Measurements from ENCODE around the gene ITGB6.

DNA sequence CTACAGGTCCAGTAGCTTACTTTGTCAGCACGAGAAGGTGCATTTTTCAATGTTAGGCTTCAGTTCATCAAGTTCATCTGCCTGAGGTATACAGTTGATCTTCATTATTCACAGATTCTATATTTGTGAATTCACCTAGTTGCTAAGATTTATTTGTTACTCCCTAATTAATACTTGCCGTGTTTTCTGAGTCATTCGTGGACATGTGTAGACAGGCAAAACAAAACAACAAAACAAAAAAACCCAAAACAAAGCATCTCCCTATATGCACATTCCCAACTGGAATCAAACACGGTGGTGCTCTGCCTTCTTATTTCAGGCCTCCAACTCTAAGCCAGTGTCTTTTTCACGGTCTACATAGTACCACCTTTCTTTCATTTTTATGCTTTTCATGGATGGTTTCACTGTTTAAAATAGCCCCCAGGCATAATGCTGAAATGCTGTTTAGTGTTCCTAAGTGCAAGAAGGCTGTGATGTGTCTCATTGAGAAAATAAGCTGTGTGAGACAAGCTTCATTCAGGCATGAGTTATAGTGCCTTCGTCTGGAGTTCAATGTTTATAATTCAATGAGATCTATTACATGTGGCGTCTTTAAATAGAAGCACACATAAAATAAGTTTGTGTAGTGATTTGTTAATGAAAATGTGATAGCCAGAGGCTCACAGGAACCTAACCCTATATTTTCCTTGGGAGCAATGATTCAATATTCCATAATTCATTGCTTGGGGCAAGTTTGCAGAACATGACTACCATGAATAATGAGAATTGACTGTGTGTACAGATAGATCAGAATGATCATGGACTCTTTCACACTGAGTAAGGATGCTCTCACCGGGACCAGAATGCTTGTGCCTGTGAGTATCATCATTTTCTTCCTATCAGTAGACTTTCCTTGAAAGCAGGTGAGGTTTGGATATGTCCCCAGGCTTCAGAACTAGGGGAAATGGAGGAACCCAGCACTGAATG, 24.6 kb downstream of the ITGB6 start:
- TF ChIP-seq NR2F1 (conservative IDR thresholded peaks at IDR 0.05) (no peak), USF1 (IDR thresholded peaks at IDR 0.05; ENCODE audit: borderline replicate concordance, extremely low read length, insufficient read depth, low read depth, low read length) (no peak), GABPA (IDR thresholded peaks at IDR 0.05; ENCODE audit: low read depth) (no peak), NR2C2 (IDR thresholded peaks at IDR 0.05; ENCODE audit: borderline replicate concordance, control insufficient read depth, insufficient read length, low read depth) (no peak), MYC (IDR thresholded peaks at IDR 0.05; ENCODE audit: insufficient read depth, insufficient read length, insufficient replicate concordance, low read length, severe bottlenecking) (no peak), SMC3 (IDR thresholded peaks at IDR 0.05; ENCODE audit: borderline replicate concordance, low read length) (no peak), CREB1 (IDR thresholded peaks at IDR 0.05; ENCODE audit: low read depth) (no peak)
- TF ChIP-seq, protein P1, sequence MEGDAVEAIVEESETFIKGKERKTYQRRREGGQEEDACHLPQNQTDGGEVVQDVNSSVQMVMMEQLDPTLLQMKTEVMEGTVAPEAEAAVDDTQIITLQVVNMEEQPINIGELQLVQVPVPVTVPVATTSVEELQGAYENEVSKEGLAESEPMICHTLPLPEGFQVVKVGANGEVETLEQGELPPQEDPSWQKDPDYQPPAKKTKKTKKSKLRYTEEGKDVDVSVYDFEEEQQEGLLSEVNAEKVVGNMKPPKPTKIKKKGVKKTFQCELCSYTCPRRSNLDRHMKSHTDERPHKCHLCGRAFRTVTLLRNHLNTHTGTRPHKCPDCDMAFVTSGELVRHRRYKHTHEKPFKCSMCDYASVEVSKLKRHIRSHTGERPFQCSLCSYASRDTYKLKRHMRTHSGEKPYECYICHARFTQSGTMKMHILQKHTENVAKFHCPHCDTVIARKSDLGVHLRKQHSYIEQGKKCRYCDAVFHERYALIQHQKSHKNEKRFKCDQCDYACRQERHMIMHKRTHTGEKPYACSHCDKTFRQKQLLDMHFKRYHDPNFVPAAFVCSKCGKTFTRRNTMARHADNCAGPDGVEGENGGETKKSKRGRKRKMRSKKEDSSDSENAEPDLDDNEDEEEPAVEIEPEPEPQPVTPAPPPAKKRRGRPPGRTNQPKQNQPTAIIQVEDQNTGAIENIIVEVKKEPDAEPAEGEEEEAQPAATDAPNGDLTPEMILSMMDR (IDR thresholded peaks at IDR 0.05 in 2 of 3, conservative IDR thresholded peaks at IDR 0.05 in 1 of 3; ENCODE audit: control insufficient read depth in 2 of 3, extremely low read depth in 1 of 3, insufficient read depth in 1 of 3, low read depth in 3 of 3, low read length in 3 of 3) = no peak

Data from GM12878 (cell line).